Cardiac muscle cell (in vitro differentiated cells and primary cell): ENCODE measurements around the gene AAK1. TPM values are rescaled to one million over a fixed set of nuclear protein-coding genes. Genes with fewer than 3 reads are reported as not detected.

ENCODE experiments used
- DNase-seq, 2 donors: peaks; one replicate each; pipeline versions ENCODE4 v3.0.0 to v3.0.0-alpha.2; 2010 to 2017; ENCODE audit warnings: low read depth in 1 of 2, low spot score in 1 of 2
- H3K27ac ChIP-seq: fragments of 200-600 bp; sonication (generic); 2 replicates; pipeline ENCODE4 v1.5.1; 2016
- H3K27me3 ChIP-seq: fragments of 200-600 bp; sonication (generic); 2 replicates; pipeline ENCODE4 v1.6.0; 2016; ENCODE audit warnings: control low read depth
- H3K36me3 ChIP-seq: fragments of 200-600 bp; sonication (generic); 2 replicates; pipeline ENCODE4 v1.5.1; 2016; ENCODE audit warnings: control low read depth
- H3K4me1 ChIP-seq: fragments of 200-600 bp; sonication (generic); 2 replicates; pipeline ENCODE4 v1.8.1; 2017; ENCODE audit warnings: low read depth, mild to moderate bottlenecking, mixed run types
- H3K4me3 ChIP-seq: fragments of 200-600 bp; sonication (generic); 2 replicates; pipeline ENCODE4 v1.5.1; 2016; ENCODE audit warnings: mild to moderate bottlenecking
- H3K9me3 ChIP-seq: fragments of 200-600 bp; sonication (generic); 2 replicates; pipeline ENCODE4 v1.5.1; 2017; ENCODE audit warnings: low read depth, mild to moderate bottlenecking, control low read depth
- CTCF ChIP-seq: IDR thresholded peaks from 2 replicates; pipeline ENCODE4 v1.5.1; 2012; ENCODE audit warnings: low read depth, mild to moderate bottlenecking, low read length
- polyA plus RNA-seq: library from polyadenylated mRNA; unstranded; fragments of >200 nt; fragmentation: Nextera tagmentation; extraction: Ambion mirVana; gene quantifications from 2 replicates; pipeline ENCODE4 v1.2.1, GENCODE V29; 2016
- total RNA-seq: library from RNA; depleted of rRNA; stranded (reverse); fragments of >200 nt; gene quantifications from 2 replicates; pipeline ENCODE4 v1.2.3, GENCODE V29; 2016

The AAK1 gene
- total and polyA plus RNA-seq, 2 experiments from 2014 or later, result 50.0 to 50.3 TPM

GRCh38 chr2:69464575-69464974 is 179.0 kb downstream of the AAK1 start:
- Histone ChIP-seq H3K36me3 (no peaks in the 10 kb centered on the region), H3K4me3 (no peak overlapping the region), H3K27ac (no peak overlapping the region), H3K9me3 (no peaks in the 10 kb centered on the region), H3K4me1 (no peaks in the 10 kb centered on the region), H3K27me3 (no peaks in the 10 kb centered on the region)
- TF ChIP-seq CTCF, result no peak
- peak in 1 of 2 donors; percentile 80 for DNase-seq

GRCh38 chr2:69462780-69463179 is 180.8 kb downstream of the AAK1 start:
- Histone ChIP-seq H3K4me1 (no peaks in the 10 kb centered on the region), H3K4me3 (no peak overlapping the region), H3K27ac (no peak overlapping the region), H3K27me3 (no peaks in the 10 kb centered on the region), H3K9me3 (no peaks in the 10 kb centered on the region), H3K36me3 (no peaks in the 10 kb centered on the region)
- TF ChIP-seq CTCF, result no peak
- DNase-seq, result no peak

GRCh38 chr2:69461404-69461803 is 182.1 kb downstream of the AAK1 start:
- no peaks in the 10 kb centered on the region for H3K27me3 ChIP-seq
- H3K4me3 ChIP-seq, result no peak overlapping the region
- DNase-seq, result no peak
- no peaks in the 10 kb centered on the region for H3K9me3 ChIP-seq
- H3K27ac ChIP-seq, result no peak overlapping the region
- no peaks in the 10 kb centered on the region for H3K36me3 ChIP-seq
- H3K4me1 ChIP-seq, result no peaks in the 10 kb centered on the region
- TF ChIP-seq CTCF, result no peak

- Histone ChIP-seq H3K36me3 (no peaks in the 10 kb centered on the region), H3K27me3 (no peaks in the 10 kb centered on the region), H3K4me3 (no peak overlapping the region), H3K4me1 (no peaks in the 10 kb centered on the region), H3K9me3 (no peaks in the 10 kb centered on the region), H3K27ac (no peak overlapping the region)
- no peak for DNase-seq
- TF ChIP-seq CTCF, result no peak
Measured at GRCh38 chr2:69459936-69460335, 183.6 kb downstream of the AAK1 start.

- no peak for TF ChIP-seq CTCF
- H3K27ac ChIP-seq, result no peak overlapping the region
- H3K9me3 ChIP-seq, result no peaks in the 10 kb centered on the region
- no peaks in the 10 kb centered on the region for H3K36me3 ChIP-seq
- H3K4me3 ChIP-seq, result no peak overlapping the region
- DNase-seq, result no peak
- no peaks in the 10 kb centered on the region for H3K27me3 ChIP-seq
- H3K4me1 ChIP-seq, result no peaks in the 10 kb centered on the region
Measured at GRCh38 chr2:69456950-69457445, 186.5 kb downstream of the AAK1 start.

GRCh38 chr2:69456154-69456553 is 187.4 kb downstream of the AAK1 start:
- H3K4me3 ChIP-seq, result no peak overlapping the region
- no peaks in the 10 kb centered on the region for H3K36me3 ChIP-seq
- DNase-seq, result no peak
- no peak overlapping the region for H3K27ac ChIP-seq
- H3K9me3 ChIP-seq, result no peaks in the 10 kb centered on the region
- no peaks in the 10 kb centered on the region for H3K4me1 ChIP-seq
- TF ChIP-seq CTCF, result no peak
- H3K27me3 ChIP-seq, result no peaks in the 10 kb centered on the region
